ENCODE results near the gene TBC1D14.
"Not testable (repeated sequence)": the region's sequence is repeated elsewhere in the genome, so short reads cannot be mapped to it uniquely, and the experiment has no call there.

The TBC1D14 gene

GRCh38 chr4:6910340-6910959 is 824 bp downstream of the TBC1D14 start:
- DNase-seq (ENCODE audit: low read depth) = no peak

- no peak for DNase-seq (ENCODE audit: low read depth)
Observed at GRCh38 chr4:6910960-6911874, 1.6 kb downstream of the TBC1D14 start.

GRCh38 chr4:6911917-6912316 is 2.3 kb downstream of the TBC1D14 start:
- DNase-seq (ENCODE audit: low read depth) = not testable (repeated sequence)

- DNase-seq (ENCODE audit: low read depth) = no peak
Observed at GRCh38 chr4:6912441-6912840, 2.8 kb downstream of the TBC1D14 start.

- no peak for DNase-seq (ENCODE audit: low read depth)
Observed at GRCh38 chr4:6913350-6913905, 3.8 kb downstream of the TBC1D14 start.

- DNase-seq (ENCODE audit: low read depth) = no peak
Observed at GRCh38 chr4:6914448-6914847, 4.8 kb downstream of the TBC1D14 start.

- no peak for DNase-seq (ENCODE audit: low read depth)
Observed at GRCh38 chr4:6915041-6916005, 5.7 kb downstream of the TBC1D14 start.

- no peak for DNase-seq (ENCODE audit: low read depth)
Observed at GRCh38 chr4:6916069-6916586, 6.5 kb downstream of the TBC1D14 start.

- DNase-seq (ENCODE audit: low read depth) = no peak
Observed at GRCh38 chr4:6916587-6917460, 7.2 kb downstream of the TBC1D14 start.

GRCh38 chr4:6917461-6918271 is 8.0 kb downstream of the TBC1D14 start:
- DNase-seq (ENCODE audit: low read depth) = no peak

- no peak for DNase-seq (ENCODE audit: low read depth)
Observed at GRCh38 chr4:6918338-6918737, 8.7 kb downstream of the TBC1D14 start.

GRCh38 chr4:6920171-6920570 is 10.5 kb downstream of the TBC1D14 start:
- DNase-seq (ENCODE audit: low read depth) = no peak

- DNase-seq (ENCODE audit: low read depth) = no peak
Observed at GRCh38 chr4:6923507-6923906, 13.9 kb downstream of the TBC1D14 start.

- no peak for DNase-seq (ENCODE audit: low read depth)
Observed at GRCh38 chr4:6924361-6924779, 14.7 kb downstream of the TBC1D14 start.

- DNase-seq (ENCODE audit: low read depth) = no peak
Observed at GRCh38 chr4:6925357-6925836, 15.8 kb downstream of the TBC1D14 start.

GRCh38 chr4:6926081-6926480 is 16.5 kb downstream of the TBC1D14 start:
- DNase-seq (ENCODE audit: low read depth) = no peak

GRCh38 chr4:6926681-6927478 is 17.3 kb downstream of the TBC1D14 start:
- DNase-seq (ENCODE audit: low read depth) = no peak

GRCh38 chr4:6928081-6928480 is 18.5 kb downstream of the TBC1D14 start:
- no peak for DNase-seq (ENCODE audit: low read depth)

- no peak for DNase-seq (ENCODE audit: low read depth)
Observed at GRCh38 chr4:6929339-6929811, 19.7 kb downstream of the TBC1D14 start.
